ES-I3 (cell line): ENCODE data around the gene SLC5A9.
"Not testable (repeated sequence)": the region's sequence is repeated elsewhere in the genome, so short reads cannot be mapped to it uniquely, and the experiment has no call there.

ENCODE experiments used
- H3K36me3 ChIP-seq: 2 replicates; pipeline ENCODE4 v1.6.1; 2013; ENCODE audit warnings: mild to moderate bottlenecking, low read length, control low read depth, moderate library complexity; ENCODE audit not compliant: insufficient read depth
- H3K4me1 ChIP-seq: 2 replicates; pipeline ENCODE4 v1.6.1; 2013; ENCODE audit warnings: mild to moderate bottlenecking, control low read depth, low read length; ENCODE audit not compliant: insufficient read depth
- H3K9ac ChIP-seq: 2 replicates; pipeline ENCODE4 v1.6.1; 2013; ENCODE audit warnings: low read depth, mild to moderate bottlenecking, low read length, moderate library complexity
- H3K9me3 ChIP-seq: 2 replicates; pipeline ENCODE4 v1.6.1; 2013; ENCODE audit warnings: mild to moderate bottlenecking, low read length, moderate library complexity; ENCODE audit not compliant: control insufficient read depth, insufficient read depth

SLC5A9 gene

GRCh38 chr1:48236716-48237470 is 14.4 kb downstream of the SLC5A9 start:
- H3K36me3 ChIP-seq = no peaks in the 10 kb centered on the region; the same call in 1 of the 2 replicates
- H3K4me1 ChIP-seq = no peaks in the 10 kb centered on the region
- H3K9ac ChIP-seq = no peak overlapping the region
- no peaks in the 10 kb centered on the region for H3K9me3 ChIP-seq

- Histone ChIP-seq H3K36me3 (no peaks in the 10 kb centered on the region), H3K4me1 (no peaks in the 10 kb centered on the region), H3K9me3 (no peaks in the 10 kb centered on the region), H3K9ac (no peak overlapping the region)
These were observed 19.7 kb downstream of the SLC5A9 start for GRCh38 chr1:48242141-48242736.

- Histone ChIP-seq H3K9ac (no peak overlapping the region), H3K36me3 (no peaks in the 10 kb centered on the region), H3K4me1 (no peaks in the 10 kb centered on the region), H3K9me3 (no peaks in the 10 kb centered on the region)
These were observed 22.6 kb downstream of the SLC5A9 start for GRCh38 chr1:48245106-48245505.

GRCh38 chr1:48246727-48247126 is 24.2 kb downstream of the SLC5A9 start:
- no peaks in the 10 kb centered on the region for H3K9me3 ChIP-seq
- no peak overlapping the region for H3K9ac ChIP-seq
- no peaks in the 10 kb centered on the region for H3K4me1 ChIP-seq
- H3K36me3 ChIP-seq = no peaks in the 10 kb centered on the region

GRCh38 chr1:48248356-48248755 is 25.8 kb downstream of the SLC5A9 start:
- Histone ChIP-seq H3K9ac (no peak overlapping the region), H3K9me3 (no peaks in the 10 kb centered on the region), H3K36me3 (no peaks in the 10 kb centered on the region), H3K4me1 (no peaks in the 10 kb centered on the region)

GRCh38 chr1:48249868-48250267 is 27.4 kb downstream of the SLC5A9 start:
- Histone ChIP-seq H3K9ac (no peak overlapping the region), H3K4me1 (no peaks in the 10 kb centered on the region), H3K36me3 (no peaks in the 10 kb centered on the region), H3K9me3 (no peaks in the 10 kb centered on the region)

- H3K4me1 ChIP-seq = no peaks in the 10 kb centered on the region
- no peaks in the 10 kb centered on the region for H3K36me3 ChIP-seq
- no peaks in the 10 kb centered on the region for H3K9me3 ChIP-seq
- H3K9ac ChIP-seq = no peak overlapping the region
These were observed 28.1 kb downstream of the SLC5A9 start for GRCh38 chr1:48250572-48250971.

GRCh38 chr1:48251323-48251722 is 28.8 kb downstream of the SLC5A9 start:
- H3K9me3 ChIP-seq = no peaks in the 10 kb centered on the region
- no peak overlapping the region for H3K9ac ChIP-seq
- H3K4me1 ChIP-seq = no peaks in the 10 kb centered on the region
- no peaks in the 10 kb centered on the region for H3K36me3 ChIP-seq

- Histone ChIP-seq H3K36me3 (no peaks in the 10 kb centered on the region), H3K9ac (no peak overlapping the region), H3K9me3 (no peaks in the 10 kb centered on the region), H3K4me1 (no peaks in the 10 kb centered on the region)
These were observed 29.3 kb downstream of the SLC5A9 start for GRCh38 chr1:48251821-48252220.

GRCh38 chr1:48254254-48254653 is 31.7 kb downstream of the SLC5A9 start:
- no peaks in the 10 kb centered on the region for H3K36me3 ChIP-seq
- no peak overlapping the region for H3K9ac ChIP-seq
- H3K9me3 ChIP-seq = no peaks in the 10 kb centered on the region
- H3K4me1 ChIP-seq = no peaks in the 10 kb centered on the region

- no peaks in the 10 kb centered on the region for H3K36me3 ChIP-seq
- H3K9ac ChIP-seq = no peak overlapping the region
- no peaks in the 10 kb centered on the region for H3K9me3 ChIP-seq
- no peaks in the 10 kb centered on the region for H3K4me1 ChIP-seq
These were observed 35.6 kb downstream of the SLC5A9 start for GRCh38 chr1:48258106-48258505.

- Histone ChIP-seq H3K36me3 (no peaks in the 10 kb centered on the region), H3K9me3 (no peaks in the 10 kb centered on the region), H3K4me1 (no peaks in the 10 kb centered on the region), H3K9ac (no peak overlapping the region)
These were observed 39.4 kb downstream of the SLC5A9 start for GRCh38 chr1:48261881-48262400.

- no peaks in the 10 kb centered on the region for H3K9me3 ChIP-seq
- H3K9ac ChIP-seq = no peak overlapping the region
- H3K36me3 ChIP-seq = no peaks in the 10 kb centered on the region
- H3K4me1 ChIP-seq = no peaks in the 10 kb centered on the region
These were observed 40.5 kb downstream of the SLC5A9 start for GRCh38 chr1:48263041-48263440.

- Histone ChIP-seq H3K9me3 (no peaks in the 10 kb centered on the region; the same call in 1 of the 2 replicates), H3K36me3 (no peaks in the 10 kb centered on the region), H3K9ac (no peak overlapping the region), H3K4me1 (no peaks in the 10 kb centered on the region)
These were observed 44.1 kb downstream of the SLC5A9 start for GRCh38 chr1:48266576-48266975.

GRCh38 chr1:48277437-48277836 is 54.9 kb downstream of the SLC5A9 start:
- not testable (repeated sequence) for H3K9ac ChIP-seq, H3K9me3 ChIP-seq, H3K36me3 ChIP-seq, H3K4me1 ChIP-seq
